SK-N-SH (cell line): Measurements from ENCODE around the gene CACNA1H. TPM values are rescaled to one million over a fixed set of nuclear protein-coding genes. Genes with fewer than 3 reads are reported as not detected.

Experiments used
- CTCF ChIA-PET: fragments of 300-600, 350-600 bp; formaldehyde crosslinking; extraction: SDS; loops from one replicate; lab custom pipeline; 2021; lab: Yijun Ruan, JAX
- POLR2A ChIA-PET: fragments of 350-600 bp; sonication (Branson Sonifier 250); formaldehyde crosslinking; extraction: SDS; loops from one replicate; lab custom pipeline; 2020; ENCODE audit warnings: antibody characterized with exemption, inconsistent platforms; lab: Yijun Ruan, JAX
- DNase-seq: peaks from one replicate; pipeline ENCODE4 v3.0.0; 2012
- H2AFZ ChIP-seq: fragments of 200-600 bp; sonication (generic); 2 replicates; pipeline ENCODE4 v1.8.1; 2016; ENCODE audit warnings: antibody characterized with exemption, mild to moderate bottlenecking, low read depth
- H3F3A ChIP-seq: fragments of 200-600 bp; sonication (generic); replicated peaks from 2 replicates; pipeline ENCODE3; 2016; ENCODE audit warnings: antibody characterized with exemption, mild to moderate bottlenecking; ENCODE audit not compliant: insufficient read depth
- H3K27ac ChIP-seq, 2 experiments: fragments of 200-500 bp in 1 of 2; fragments of 200-600 bp in 1 of 2; sonication (Bioruptor generic) in 1 of 2; sonication (generic), shearing (Covaris generic) in 1 of 2; 2 replicates each; pipeline versions ENCODE4 v1.5.1 to v1.6.1; 2014 to 2016; ENCODE audit warnings: low read depth in 2 of 2, inconsistent platforms in 1 of 2, low read length in 1 of 2, mild to moderate bottlenecking in 1 of 2, mixed read lengths in 1 of 2
- H3K27me3 ChIP-seq: fragments of 200-600 bp; sonication (generic), shearing (Covaris generic); 2 replicates; pipeline ENCODE4 v1.6.1; 2016; ENCODE audit warnings: mixed run types; ENCODE audit not compliant: insufficient read depth
- H3K36me3 ChIP-seq, 2 experiments: fragments of 200-500 bp in 1 of 2; fragments of 200-600 bp in 1 of 2; sonication (Bioruptor generic) in 1 of 2; sonication (generic) in 1 of 2; replicated peaks in 1 of 2; 2 replicates each; pipeline versions ENCODE3 to v1.5.1; 2014 to 2016; ENCODE audit warnings: low read length in 1 of 2, mild to moderate bottlenecking in 1 of 2; ENCODE audit not compliant: insufficient read depth in 2 of 2, control insufficient read depth in 1 of 2
- H3K4me1 ChIP-seq, 2 experiments: fragments of 200-500 bp in 1 of 2; fragments of 200-600 bp in 1 of 2; sonication (Bioruptor generic) in 1 of 2; sonication (generic), shearing (Covaris generic) in 1 of 2; 2 replicates each; pipeline versions ENCODE4 v1.5.1 to v1.6.1; 2014 to 2016; ENCODE audit warnings: low read depth in 1 of 2, low read length in 1 of 2, mixed run types in 1 of 2; ENCODE audit not compliant: insufficient read depth in 2 of 2, control insufficient read depth in 1 of 2
- H3K4me2 ChIP-seq: fragments of 200-600 bp; sonication (generic), shearing (Covaris generic); 2 replicates; pipeline ENCODE4 v1.6.1; 2017; ENCODE audit warnings: mixed run types
- H3K4me3 ChIP-seq, 2 experiments: fragments of 200-500 bp in 1 of 2; fragments of 200-600 bp in 1 of 2; sonication (Bioruptor generic) in 1 of 2; sonication (generic), shearing (Covaris generic) in 1 of 2; 2 replicates each; pipeline versions ENCODE4 v1.5.1 to v1.8.1; 2014 to 2016; ENCODE audit warnings: low read depth in 2 of 2, inconsistent platforms in 1 of 2, low read length in 1 of 2, mild to moderate bottlenecking in 1 of 2, mixed read lengths in 1 of 2, moderate library complexity in 1 of 2
- H3K79me2 ChIP-seq: fragments of 200-600 bp; sonication (generic); 2 replicates; pipeline ENCODE4 v1.8.1; 2017; ENCODE audit warnings: mild to moderate bottlenecking; ENCODE audit not compliant: insufficient read depth
- H3K9ac ChIP-seq: fragments of 200-600 bp; sonication (generic); 2 replicates; pipeline ENCODE4 v1.6.1; 2017; ENCODE audit warnings: mixed run types
- H3K9me2 ChIP-seq: fragments of 200-600 bp; sonication (generic); 2 replicates; pipeline ENCODE4 v1.6.1; 2017; ENCODE audit warnings: mixed run types
- H3K9me3 ChIP-seq: fragments of 200-600 bp; sonication (generic); 2 replicates; pipeline ENCODE4 v1.6.1; 2017; ENCODE audit warnings: mixed run types, mild to moderate bottlenecking, moderate library complexity
- H4K20me1 ChIP-seq: fragments of 200-600 bp; sonication (generic); 2 replicates; pipeline ENCODE4 v1.6.1; 2017; ENCODE audit warnings: mild to moderate bottlenecking, mixed run types; ENCODE audit not compliant: insufficient read depth
- CHD2 ChIP-seq: fragments of 150-350 bp; IDR thresholded peaks from 2 replicates; pipeline ENCODE4 v1.6.1; 2018; ENCODE audit warnings: low read length; ENCODE audit not compliant: partially characterized antibody
- ELF1 ChIP-seq: IDR thresholded peaks from 2 replicates; pipeline ENCODE4 v1.4.0; 2012
- FOSL2 ChIP-seq: IDR thresholded peaks from 2 replicates; pipeline ENCODE4 v1.4.0; 2012; ENCODE audit warnings: low read depth, mild to moderate bottlenecking, moderate library complexity, borderline replicate concordance
- GABPA ChIP-seq: IDR thresholded peaks from 2 replicates; pipeline ENCODE4 v1.4.0; 2012; ENCODE audit warnings: low read depth, mild to moderate bottlenecking
- GATA2 ChIP-seq: sonication (generic); formaldehyde crosslinking; IDR thresholded peaks from 2 replicates; pipeline ENCODE4 v1.5.0; 2020; ENCODE audit warnings: mild to moderate bottlenecking, missing genetic modification reagents
- JUND ChIP-seq: IDR thresholded peaks from 2 replicates; pipeline ENCODE4 v1.4.0; 2012
- MAX ChIP-seq: IDR thresholded peaks from 2 replicates; pipeline ENCODE4 v1.4.0; 2012; ENCODE audit warnings: low read depth
- MXI1 ChIP-seq: IDR thresholded peaks from 2 replicates; pipeline ENCODE4 v1.6.1; 2012; ENCODE audit warnings: mild to moderate bottlenecking, low read depth, low read length, improper control_type of control experiment
- NFIC ChIP-seq: IDR thresholded peaks from 2 replicates; pipeline ENCODE4 v1.4.0; 2012; ENCODE audit warnings: borderline replicate concordance
- NRF1 ChIP-seq: IDR thresholded peaks from 2 replicates; pipeline ENCODE4 v1.6.1; 2012; ENCODE audit warnings: low read depth, mild to moderate bottlenecking, low read length
- PBX3 ChIP-seq: IDR thresholded peaks from 2 replicates; pipeline ENCODE4; 2012
- POLR2AphosphoS5 ChIP-seq: IDR thresholded peaks from 2 replicates; pipeline ENCODE4 v1.6.1; 2012; ENCODE audit warnings: low read depth, low read length
- RFX5 ChIP-seq: IDR thresholded peaks from 2 replicates; pipeline ENCODE4 v1.6.1; 2012; ENCODE audit warnings: mild to moderate bottlenecking, improper control_type of control experiment, low read length
- SIN3A ChIP-seq: IDR thresholded peaks from 2 replicates; pipeline ENCODE4 v1.6.1; 2012; ENCODE audit warnings: low read depth, mild to moderate bottlenecking, low read length, moderate library complexity, borderline replicate concordance
- SMC3 ChIP-seq: IDR thresholded peaks from 2 replicates; pipeline ENCODE4 v1.6.1; 2012; ENCODE audit warnings: low read depth, low read length, improper control_type of control experiment
- TAF1 ChIP-seq: IDR thresholded peaks from 2 replicates; pipeline ENCODE4 v1.6.1; 2012; ENCODE audit warnings: low read depth, mild to moderate bottlenecking, low read length, moderate library complexity, borderline replicate concordance
- TEAD4 ChIP-seq: IDR thresholded peaks from 2 replicates; pipeline ENCODE4 v1.4.0; 2012; ENCODE audit warnings: mild to moderate bottlenecking, borderline replicate concordance; ENCODE audit not compliant: insufficient read depth
- WGBS: methylation state at CpG from one replicate; pipeline ENCODE4 v1.1.6; 2017; ENCODE audit warnings: low lambda C conversion rate; 5-methylcytosine and 5-hydroxymethylcytosine counted together
- polyA plus RNA-seq, 3 experiments: library from polyadenylated mRNA; depleted of rRNA; stranded (reverse); fragments of >200 nt; gene quantifications; 2 replicates each; pipeline ENCODE4 v1.2.3, GENCODE V29; 2012
- TF ChIP-seq, protein P1 (sequence below): IDR thresholded peaks from 2 replicates; pipeline ENCODE4 v1.4.0; 2012; ENCODE audit warnings: low read depth, borderline replicate concordance
- TF ChIP-seq, protein P2 (sequence below): IDR thresholded peaks from 2 replicates; pipeline ENCODE4 v1.4.0; 2012; ENCODE audit warnings: low read depth, borderline replicate concordance
- TF ChIP-seq, protein P3 (sequence below): IDR thresholded peaks from 2 replicates; pipeline ENCODE4 v1.6.1; 2012; ENCODE audit warnings: mild to moderate bottlenecking, low read depth, low read length, moderate library complexity

The CACNA1H gene
- polyA plus RNA-seq, 1 of the 3 experiments (the other 2 are of a cell fraction) = not detected

DNA sequence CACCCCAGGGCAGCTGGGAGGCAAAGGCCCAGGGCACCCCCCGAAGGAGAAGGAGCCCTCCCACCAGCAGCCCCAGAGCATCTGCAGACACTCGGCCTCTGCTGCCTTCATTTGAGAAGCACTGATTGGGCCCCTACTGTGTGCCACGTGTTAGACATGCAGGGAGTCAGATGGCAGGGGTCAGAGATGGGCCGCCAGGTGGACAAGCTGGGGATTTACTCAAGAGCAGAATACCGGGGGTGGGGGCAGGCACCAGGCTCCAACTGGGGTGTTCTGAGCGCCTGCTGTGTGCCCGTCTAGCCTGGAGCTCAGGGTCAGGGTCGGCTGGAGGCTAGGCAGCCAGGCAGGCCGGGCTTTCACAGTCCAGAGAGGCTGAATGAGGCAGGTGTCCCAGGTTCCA is 53.4 kb downstream of the CACNA1H start:
- ChIA-PET POLR2A (interaction anchor here (1.0 kb wide), 1 partner anchor 94 kb away, joined by 3 read pairs; no protein-coding TSS in a partner anchor), CTCF (interaction anchor here (0.6 to 2.1 kb wide), 3 partner anchors 8 to 11 kb away, joined by 3 to 5 read pairs (median 3); no protein-coding TSS in a partner anchor)
- TF ChIP-seq MAX (no peak), MXI1 (no peak), SIN3A (no peak), GATA2 (CRISPR knock-in tag) (no peak), CHD2 (no peak), POLR2AphosphoS5 (no peak), ELF1 (no peak), TEAD4 (no peak), JUND (no peak), NFIC (no peak), SMC3 (no peak), TAF1 (no peak), FOSL2 (no peak), GABPA (no peak), PBX3 (no peak), RFX5 (no peak), NRF1 (no peak)
- TF ChIP-seq, protein P1, sequence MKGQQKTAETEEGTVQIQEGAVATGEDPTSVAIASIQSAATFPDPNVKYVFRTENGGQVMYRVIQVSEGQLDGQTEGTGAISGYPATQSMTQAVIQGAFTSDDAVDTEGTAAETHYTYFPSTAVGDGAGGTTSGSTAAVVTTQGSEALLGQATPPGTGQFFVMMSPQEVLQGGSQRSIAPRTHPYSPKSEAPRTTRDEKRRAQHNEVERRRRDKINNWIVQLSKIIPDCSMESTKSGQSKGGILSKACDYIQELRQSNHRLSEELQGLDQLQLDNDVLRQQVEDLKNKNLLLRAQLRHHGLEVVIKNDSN = no peak
- TF ChIP-seq, protein P2, sequence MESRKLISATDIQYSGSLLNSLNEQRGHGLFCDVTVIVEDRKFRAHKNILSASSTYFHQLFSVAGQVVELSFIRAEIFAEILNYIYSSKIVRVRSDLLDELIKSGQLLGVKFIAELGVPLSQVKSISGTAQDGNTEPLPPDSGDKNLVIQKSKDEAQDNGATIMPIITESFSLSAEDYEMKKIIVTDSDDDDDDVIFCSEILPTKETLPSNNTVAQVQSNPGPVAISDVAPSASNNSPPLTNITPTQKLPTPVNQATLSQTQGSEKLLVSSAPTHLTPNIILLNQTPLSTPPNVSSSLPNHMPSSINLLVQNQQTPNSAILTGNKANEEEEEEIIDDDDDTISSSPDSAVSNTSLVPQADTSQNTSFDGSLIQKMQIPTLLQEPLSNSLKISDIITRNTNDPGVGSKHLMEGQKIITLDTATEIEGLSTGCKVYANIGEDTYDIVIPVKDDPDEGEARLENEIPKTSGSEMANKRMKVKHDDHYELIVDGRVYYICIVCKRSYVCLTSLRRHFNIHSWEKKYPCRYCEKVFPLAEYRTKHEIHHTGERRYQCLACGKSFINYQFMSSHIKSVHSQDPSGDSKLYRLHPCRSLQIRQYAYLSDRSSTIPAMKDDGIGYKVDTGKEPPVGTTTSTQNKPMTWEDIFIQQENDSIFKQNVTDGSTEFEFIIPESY = no peak
- TF ChIP-seq, protein P3, sequence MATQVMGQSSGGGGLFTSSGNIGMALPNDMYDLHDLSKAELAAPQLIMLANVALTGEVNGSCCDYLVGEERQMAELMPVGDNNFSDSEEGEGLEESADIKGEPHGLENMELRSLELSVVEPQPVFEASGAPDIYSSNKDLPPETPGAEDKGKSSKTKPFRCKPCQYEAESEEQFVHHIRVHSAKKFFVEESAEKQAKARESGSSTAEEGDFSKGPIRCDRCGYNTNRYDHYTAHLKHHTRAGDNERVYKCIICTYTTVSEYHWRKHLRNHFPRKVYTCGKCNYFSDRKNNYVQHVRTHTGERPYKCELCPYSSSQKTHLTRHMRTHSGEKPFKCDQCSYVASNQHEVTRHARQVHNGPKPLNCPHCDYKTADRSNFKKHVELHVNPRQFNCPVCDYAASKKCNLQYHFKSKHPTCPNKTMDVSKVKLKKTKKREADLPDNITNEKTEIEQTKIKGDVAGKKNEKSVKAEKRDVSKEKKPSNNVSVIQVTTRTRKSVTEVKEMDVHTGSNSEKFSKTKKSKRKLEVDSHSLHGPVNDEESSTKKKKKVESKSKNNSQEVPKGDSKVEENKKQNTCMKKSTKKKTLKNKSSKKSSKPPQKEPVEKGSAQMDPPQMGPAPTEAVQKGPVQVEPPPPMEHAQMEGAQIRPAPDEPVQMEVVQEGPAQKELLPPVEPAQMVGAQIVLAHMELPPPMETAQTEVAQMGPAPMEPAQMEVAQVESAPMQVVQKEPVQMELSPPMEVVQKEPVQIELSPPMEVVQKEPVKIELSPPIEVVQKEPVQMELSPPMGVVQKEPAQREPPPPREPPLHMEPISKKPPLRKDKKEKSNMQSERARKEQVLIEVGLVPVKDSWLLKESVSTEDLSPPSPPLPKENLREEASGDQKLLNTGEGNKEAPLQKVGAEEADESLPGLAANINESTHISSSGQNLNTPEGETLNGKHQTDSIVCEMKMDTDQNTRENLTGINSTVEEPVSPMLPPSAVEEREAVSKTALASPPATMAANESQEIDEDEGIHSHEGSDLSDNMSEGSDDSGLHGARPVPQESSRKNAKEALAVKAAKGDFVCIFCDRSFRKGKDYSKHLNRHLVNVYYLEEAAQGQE = no peak
- H4K20me1 ChIP-seq = 0 out of 2 replicates have a peak, but pooled peaks cover 2% of the 10 kb centered on the region
- no peaks in the 10 kb centered on the region for H3K4me1 ChIP-seq
- H3K9me3 ChIP-seq = no peaks in the 10 kb centered on the region
- no peak for DNase-seq
- WGBS = 10% methylated on average over 2 of the region's 9 CpGs
- no peaks in the 10 kb centered on the region for H3K36me3 ChIP-seq
- H3K9ac ChIP-seq = no peak overlapping the region
- H3K27me3 ChIP-seq = peaks cover 75% of the 10 kb centered on the region
- H3F3A ChIP-seq = no peaks in the 10 kb centered on the region
- H3K4me2 ChIP-seq = no peak overlapping the region
- no peak overlapping the region for H2AFZ ChIP-seq
- H3K79me2 ChIP-seq = no peaks in the 10 kb centered on the region
- H3K4me3 ChIP-seq = no peak overlapping the region
- H3K9me2 ChIP-seq = no peaks in the 10 kb centered on the region
- no peak overlapping the region for H3K27ac ChIP-seq
